8988T (cell line): ENCODE results near the gene RPS19.

Experiments used
- DNase-seq: peaks from one replicate; pipeline ENCODE4 v3.0.0; 2011

The RPS19 gene

GRCh38 chr19:41917676-41918075, 57.6 kb downstream of the RPS19 start:
- DNase-seq, result no peak

- no peak for DNase-seq
These were observed 58.0 kb downstream of the RPS19 start for GRCh38 chr19:41918095-41918494.

GRCh38 chr19:41918653-41919244, 58.7 kb downstream of the RPS19 start:
- DNase-seq, result no peak

- DNase-seq, result no peak
These were observed 60.1 kb downstream of the RPS19 start for GRCh38 chr19:41919948-41920712.

GRCh38 chr19:41920882-41921576, 61.0 kb downstream of the RPS19 start:
- no peak for DNase-seq

GRCh38 chr19:41921577-41922576, 61.8 kb downstream of the RPS19 start:
- DNase-seq, result no peak
